Liver (tissue), 10 donors: ENCODE data around the gene KTN1. TPM values are rescaled to one million over a fixed set of nuclear protein-coding genes. Genes with fewer than 3 reads are reported as not detected.

Experiments
- DNase-seq: peaks from one replicate; pipeline ENCODE4 v3.0.0-alpha.2; 2017; ENCODE audit warnings: low spot score
- H3K27ac ChIP-seq, 2 donors: one replicate each; pipeline ENCODE4 v1.7.0; 2013; ENCODE audit warnings: inconsistent platforms in 2 of 2, low read length in 2 of 2, control low read depth in 1 of 2, low read depth in 1 of 2, mild to moderate bottlenecking in 1 of 2
- H3K27me3 ChIP-seq, 4 donors: one replicate each; pipeline versions ENCODE4 v1.6.1 to v1.7.0; 2013; ENCODE audit warnings: low read length in 3 of 4, inconsistent platforms in 1 of 4, mild to moderate bottlenecking in 1 of 4, moderate library complexity in 1 of 4; ENCODE audit not compliant: control insufficient read depth in 4 of 4, insufficient read depth in 4 of 4
- H3K36me3 ChIP-seq, 4 donors: one replicate each; pipeline versions ENCODE4 v1.6.1 to v1.7.0; 2013; ENCODE audit warnings: low read length in 3 of 4, mild to moderate bottlenecking in 3 of 4, low read depth in 1 of 4, moderate library complexity in 1 of 4; ENCODE audit not compliant: control insufficient read depth in 4 of 4, insufficient read depth in 3 of 4
- H3K4me1 ChIP-seq, 4 donors: one replicate each; pipeline versions ENCODE4 v1.6.1 to v1.7.0; 2013; ENCODE audit warnings: low read length in 3 of 4, mild to moderate bottlenecking in 3 of 4, moderate library complexity in 1 of 4; ENCODE audit not compliant: control insufficient read depth in 4 of 4, insufficient read depth in 4 of 4
- H3K4me3 ChIP-seq, 3 donors: one replicate each; pipeline versions ENCODE4 v1.6.1 to v1.7.0; 2013; ENCODE audit warnings: low read length in 3 of 3, control low read depth in 1 of 3, low read depth in 1 of 3, mild to moderate bottlenecking in 1 of 3
- H3K9ac ChIP-seq, 2 donors: one replicate each; pipeline ENCODE4 v1.7.0; 2013; ENCODE audit warnings: low read length in 2 of 2, mild to moderate bottlenecking in 2 of 2, moderate library complexity in 2 of 2, control low read depth in 1 of 2, low read depth in 1 of 2
- H3K9me3 ChIP-seq, 4 donors: one replicate each; pipeline versions ENCODE4 v1.6.1 to v1.7.0; 2013; ENCODE audit warnings: low read length in 3 of 4; ENCODE audit not compliant: control insufficient read depth in 4 of 4
- FOXA1 ChIP-seq: IDR thresholded peaks from 2 replicates; pipeline ENCODE4 v1.6.1; 2016; ENCODE audit warnings: antibody characterized with exemption
- FOXA2 ChIP-seq: IDR thresholded peaks from 2 replicates; pipeline ENCODE4 v1.6.1; 2016; ENCODE audit warnings: antibody characterized with exemption
- GABPA ChIP-seq, 2 donors: IDR thresholded peaks in 1 of 2; conservative IDR thresholded peaks in 1 of 2; 2 replicates each; pipeline ENCODE4 v1.6.1; 2016; ENCODE audit warnings: antibody characterized with exemption in 2 of 2, mild to moderate bottlenecking in 1 of 2, moderate library complexity in 1 of 2
- HNF4A ChIP-seq, 2 donors: conservative IDR thresholded peaks; 2 replicates each; pipeline ENCODE4 v1.6.1; 2016; ENCODE audit warnings: antibody characterized with exemption in 2 of 2, mild to moderate bottlenecking in 2 of 2
- JUND ChIP-seq, 2 donors: IDR thresholded peaks; 2 replicates each; pipeline ENCODE4 v1.6.1; 2016; ENCODE audit warnings: antibody characterized with exemption in 2 of 2
- NR2F2 ChIP-seq: IDR thresholded peaks from 2 replicates; pipeline ENCODE4 v1.6.1; 2016; ENCODE audit warnings: antibody characterized with exemption
- RAD21 ChIP-seq, 2 donors: IDR thresholded peaks; 2 replicates each; pipeline ENCODE4 v1.6.1; 2016; ENCODE audit warnings: antibody characterized with exemption in 2 of 2, mild to moderate bottlenecking in 2 of 2
- RXRA ChIP-seq, 2 donors: IDR thresholded peaks; 2 replicates each; pipeline ENCODE4 v1.6.1; 2017 to 2018; ENCODE audit warnings: antibody characterized with exemption in 2 of 2, mild to moderate bottlenecking in 1 of 2
- SP1 ChIP-seq: IDR thresholded peaks from 2 replicates; pipeline ENCODE4 v1.6.1; 2018; ENCODE audit warnings: antibody characterized with exemption, mild to moderate bottlenecking
- TAF1 ChIP-seq: conservative IDR thresholded peaks from 2 replicates; pipeline ENCODE4 v1.6.1; 2016; ENCODE audit warnings: antibody characterized with exemption, mild to moderate bottlenecking
- YY1 ChIP-seq: IDR thresholded peaks from 2 replicates; pipeline ENCODE4 v1.6.1; 2016; ENCODE audit warnings: antibody characterized with exemption, mild to moderate bottlenecking
- WGBS: extraction: QIAGEN DNeasy Blood & Tissue Kit; methylation state at CpG from one replicate; pipeline ENCODE4 v1.1.7; 2013; 5-methylcytosine and 5-hydroxymethylcytosine counted together
- polyA plus RNA-seq, 2 donors: library from polyadenylated mRNA; stranded (reverse) in 1 of 2; unstranded in 1 of 2; fragments of 200-250 nt in 1 of 2; fragments of >200 nt in 1 of 2; fragmentation: Nextera tagmentation in 1 of 2; extraction: Ambion mirVana in 1 of 2; gene quantifications; one replicate each; pipeline versions ENCODE4 v1.2.1 to v1.2.3, GENCODE V29; 2013 to 2015
- small RNA-seq: library from RNA; depleted of rRNA; stranded (forward); fragments of <200 nt; gene quantifications from one replicate; pipeline ENCODE3, GENCODE V24; 2014
- total RNA-seq, 2 donors: library from RNA; depleted of rRNA; stranded (reverse); fragments of >200 nt; gene quantifications; one replicate each; pipeline ENCODE4 v1.2.3, GENCODE V29; 2014
- TF ChIP-seq, protein P1 (sequence below): IDR thresholded peaks from 2 replicates; pipeline ENCODE4 v1.6.1; 2016; ENCODE audit warnings: antibody characterized with exemption
- TF ChIP-seq, protein P2 (sequence below): IDR thresholded peaks from 2 replicates; pipeline ENCODE4 v1.6.1; 2016; ENCODE audit warnings: antibody characterized with exemption, mild to moderate bottlenecking
- TF ChIP-seq, protein P3 (sequence below): IDR thresholded peaks from 2 replicates; pipeline ENCODE4 v1.6.1; 2016; ENCODE audit warnings: antibody characterized with exemption
- TF ChIP-seq, protein P4 (sequence below): fragments of 150-350 bp; IDR thresholded peaks from 2 replicates; pipeline ENCODE4 v1.5.1; 2017; ENCODE audit warnings: improper control_type of control experiment, low read depth, low read length; ENCODE audit not compliant: missing input control
- donor health status: healthy.
- donor health status: healthy.
- donor health status: healthy.
- donor health status: healthy.
- donor health status: healthy.

KTN1 gene
- total and polyA plus RNA-seq, 4 donors = 34.9 to 141 (median 59.6) TPM

DNA sequence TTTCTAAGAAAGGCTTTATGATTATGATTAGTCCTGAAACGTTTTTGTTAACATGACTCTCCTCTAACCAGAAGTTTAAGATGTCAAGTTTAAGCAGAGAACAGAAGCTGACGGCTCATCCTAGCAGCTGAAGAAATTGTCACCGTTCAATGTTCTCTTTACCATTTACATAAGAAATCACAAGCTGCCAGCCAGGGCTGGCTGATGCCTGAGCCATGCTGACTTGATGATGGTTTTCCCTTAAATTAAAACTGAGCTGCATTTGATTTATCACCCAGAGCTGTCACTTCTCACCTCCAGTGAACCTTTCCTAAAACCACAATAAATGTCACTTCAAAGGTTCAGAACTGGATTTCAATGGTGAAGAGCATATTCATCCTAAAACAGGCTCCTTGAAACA is 153.6 kb downstream of the KTN1 start:
- no peak for TF ChIP-seq HNF4A (conservative IDR thresholded peaks at IDR 0.05)
- TF ChIP-seq, protein P1, sequence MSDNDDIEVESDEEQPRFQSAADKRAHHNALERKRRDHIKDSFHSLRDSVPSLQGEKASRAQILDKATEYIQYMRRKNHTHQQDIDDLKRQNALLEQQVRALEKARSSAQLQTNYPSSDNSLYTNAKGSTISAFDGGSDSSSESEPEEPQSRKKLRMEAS = no peak
- TF ChIP-seq, protein P2, sequence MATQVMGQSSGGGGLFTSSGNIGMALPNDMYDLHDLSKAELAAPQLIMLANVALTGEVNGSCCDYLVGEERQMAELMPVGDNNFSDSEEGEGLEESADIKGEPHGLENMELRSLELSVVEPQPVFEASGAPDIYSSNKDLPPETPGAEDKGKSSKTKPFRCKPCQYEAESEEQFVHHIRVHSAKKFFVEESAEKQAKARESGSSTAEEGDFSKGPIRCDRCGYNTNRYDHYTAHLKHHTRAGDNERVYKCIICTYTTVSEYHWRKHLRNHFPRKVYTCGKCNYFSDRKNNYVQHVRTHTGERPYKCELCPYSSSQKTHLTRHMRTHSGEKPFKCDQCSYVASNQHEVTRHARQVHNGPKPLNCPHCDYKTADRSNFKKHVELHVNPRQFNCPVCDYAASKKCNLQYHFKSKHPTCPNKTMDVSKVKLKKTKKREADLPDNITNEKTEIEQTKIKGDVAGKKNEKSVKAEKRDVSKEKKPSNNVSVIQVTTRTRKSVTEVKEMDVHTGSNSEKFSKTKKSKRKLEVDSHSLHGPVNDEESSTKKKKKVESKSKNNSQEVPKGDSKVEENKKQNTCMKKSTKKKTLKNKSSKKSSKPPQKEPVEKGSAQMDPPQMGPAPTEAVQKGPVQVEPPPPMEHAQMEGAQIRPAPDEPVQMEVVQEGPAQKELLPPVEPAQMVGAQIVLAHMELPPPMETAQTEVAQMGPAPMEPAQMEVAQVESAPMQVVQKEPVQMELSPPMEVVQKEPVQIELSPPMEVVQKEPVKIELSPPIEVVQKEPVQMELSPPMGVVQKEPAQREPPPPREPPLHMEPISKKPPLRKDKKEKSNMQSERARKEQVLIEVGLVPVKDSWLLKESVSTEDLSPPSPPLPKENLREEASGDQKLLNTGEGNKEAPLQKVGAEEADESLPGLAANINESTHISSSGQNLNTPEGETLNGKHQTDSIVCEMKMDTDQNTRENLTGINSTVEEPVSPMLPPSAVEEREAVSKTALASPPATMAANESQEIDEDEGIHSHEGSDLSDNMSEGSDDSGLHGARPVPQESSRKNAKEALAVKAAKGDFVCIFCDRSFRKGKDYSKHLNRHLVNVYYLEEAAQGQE = no peak
- no peak for TF ChIP-seq FOXA1
- TF ChIP-seq GABPA (IDR thresholded peaks at IDR 0.05 in 1 of 2, conservative IDR thresholded peaks at IDR 0.05 in 1 of 2) = no peak
- TF ChIP-seq YY1 = no peak
- TF ChIP-seq JUND (IDR thresholded peaks at IDR 0.05) = no peak
- no peak for TF ChIP-seq RAD21 (IDR thresholded peaks at IDR 0.05)
- TF ChIP-seq, protein P3, sequence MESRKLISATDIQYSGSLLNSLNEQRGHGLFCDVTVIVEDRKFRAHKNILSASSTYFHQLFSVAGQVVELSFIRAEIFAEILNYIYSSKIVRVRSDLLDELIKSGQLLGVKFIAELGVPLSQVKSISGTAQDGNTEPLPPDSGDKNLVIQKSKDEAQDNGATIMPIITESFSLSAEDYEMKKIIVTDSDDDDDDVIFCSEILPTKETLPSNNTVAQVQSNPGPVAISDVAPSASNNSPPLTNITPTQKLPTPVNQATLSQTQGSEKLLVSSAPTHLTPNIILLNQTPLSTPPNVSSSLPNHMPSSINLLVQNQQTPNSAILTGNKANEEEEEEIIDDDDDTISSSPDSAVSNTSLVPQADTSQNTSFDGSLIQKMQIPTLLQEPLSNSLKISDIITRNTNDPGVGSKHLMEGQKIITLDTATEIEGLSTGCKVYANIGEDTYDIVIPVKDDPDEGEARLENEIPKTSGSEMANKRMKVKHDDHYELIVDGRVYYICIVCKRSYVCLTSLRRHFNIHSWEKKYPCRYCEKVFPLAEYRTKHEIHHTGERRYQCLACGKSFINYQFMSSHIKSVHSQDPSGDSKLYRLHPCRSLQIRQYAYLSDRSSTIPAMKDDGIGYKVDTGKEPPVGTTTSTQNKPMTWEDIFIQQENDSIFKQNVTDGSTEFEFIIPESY = no peak
- no peak for TF ChIP-seq NR2F2
- no peak for TF ChIP-seq FOXA2
- TF ChIP-seq, protein P4, sequence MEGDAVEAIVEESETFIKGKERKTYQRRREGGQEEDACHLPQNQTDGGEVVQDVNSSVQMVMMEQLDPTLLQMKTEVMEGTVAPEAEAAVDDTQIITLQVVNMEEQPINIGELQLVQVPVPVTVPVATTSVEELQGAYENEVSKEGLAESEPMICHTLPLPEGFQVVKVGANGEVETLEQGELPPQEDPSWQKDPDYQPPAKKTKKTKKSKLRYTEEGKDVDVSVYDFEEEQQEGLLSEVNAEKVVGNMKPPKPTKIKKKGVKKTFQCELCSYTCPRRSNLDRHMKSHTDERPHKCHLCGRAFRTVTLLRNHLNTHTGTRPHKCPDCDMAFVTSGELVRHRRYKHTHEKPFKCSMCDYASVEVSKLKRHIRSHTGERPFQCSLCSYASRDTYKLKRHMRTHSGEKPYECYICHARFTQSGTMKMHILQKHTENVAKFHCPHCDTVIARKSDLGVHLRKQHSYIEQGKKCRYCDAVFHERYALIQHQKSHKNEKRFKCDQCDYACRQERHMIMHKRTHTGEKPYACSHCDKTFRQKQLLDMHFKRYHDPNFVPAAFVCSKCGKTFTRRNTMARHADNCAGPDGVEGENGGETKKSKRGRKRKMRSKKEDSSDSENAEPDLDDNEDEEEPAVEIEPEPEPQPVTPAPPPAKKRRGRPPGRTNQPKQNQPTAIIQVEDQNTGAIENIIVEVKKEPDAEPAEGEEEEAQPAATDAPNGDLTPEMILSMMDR = no peak
- no peak for TF ChIP-seq SP1
- no peak for TF ChIP-seq TAF1
- TF ChIP-seq RXRA (IDR thresholded peaks at IDR 0.05) = no peak
- no peaks in the 10 kb centered on the region for H3K4me1 ChIP-seq
- no peaks in the 10 kb centered on the region for H3K9me3 ChIP-seq

More for the DNA sequence above, 153.6 kb downstream of the KTN1 start:
- no peak overlapping the region for H3K27ac ChIP-seq
- no peak overlapping the region for H3K9ac ChIP-seq
- WGBS = 69% methylated on average over 3 of the region's 3 CpGs
- H3K36me3 ChIP-seq = no peaks in the 10 kb centered on the region
- DNase-seq = no peak
- no peak overlapping the region for H3K4me3 ChIP-seq
- no peaks in the 10 kb centered on the region for H3K27me3 ChIP-seq

Small RNA genes lying within 50 kb of the gene (small RNA-seq; reads per million reads assigned to genes)
- gene RF00019 = not detected

Other genes starting within 250 kb of the KTN1 start
- gene ATG14, start 168.4 kb upstream of the KTN1 start, total RNA-seq = 10 to 100 TPM in 1 of 2 donors, 1 to 10 TPM in 1; 6.5 to 16.0 TPM
- gene ATG14, start 168.4 kb upstream of the KTN1 start, polyA plus RNA-seq = 1 to 10 TPM; 1.9 to 2.2 TPM
- not detected for gene TBPL2, start 139.6 kb upstream of the KTN1 start, total RNA-seq
- gene TBPL2, start 139.6 kb upstream of the KTN1 start, polyA plus RNA-seq = not detected